Prostate gland (tissue), 2 donors: Measurements from ENCODE around the gene KDM4C.

Experiments used
- POLR2A ChIP-seq: fragments of 450-650 bp; IDR thresholded peaks from one replicate; pipeline ENCODE4 v1.6.1; 2016; ENCODE audit warnings: antibody characterized with exemption, mild to moderate bottlenecking
- TF ChIP-seq, protein P1 (sequence below), 4 experiments: fragments of 200-600 bp in 2 of 4; fragments of 450-650 bp in 2 of 4; sonication (generic) in 2 of 4; IDR thresholded peaks; 1 replicate in 3 of 4; 2 replicates in 1 of 4; pipeline ENCODE4 v1.5.1; 2016 to 2019; ENCODE audit warnings: antibody characterized with exemption in 4 of 4, mild to moderate bottlenecking in 2 of 4, moderate library complexity in 2 of 4

DNA sequence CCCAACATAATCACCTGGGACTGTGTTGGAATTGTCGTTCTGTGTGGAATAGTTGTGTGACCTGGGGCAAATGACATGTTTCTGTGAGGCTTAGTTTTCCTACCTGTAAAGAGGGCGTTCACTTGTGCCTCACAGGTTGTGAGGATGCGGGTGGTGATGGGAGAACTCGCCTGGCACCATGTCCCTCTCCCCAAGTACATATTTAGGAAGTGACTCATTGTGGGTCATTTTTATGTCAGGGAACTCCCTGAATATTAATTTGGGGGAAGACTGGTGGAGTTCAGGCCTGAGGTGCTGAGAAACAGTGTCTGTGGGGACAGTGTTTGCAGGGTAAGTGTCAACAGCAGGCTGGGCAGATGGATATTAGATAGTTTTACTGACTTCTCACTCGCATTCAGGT lies 144.7 kb downstream of the KDM4C start:
- no peak for TF ChIP-seq POLR2A
- TF ChIP-seq, protein P1, sequence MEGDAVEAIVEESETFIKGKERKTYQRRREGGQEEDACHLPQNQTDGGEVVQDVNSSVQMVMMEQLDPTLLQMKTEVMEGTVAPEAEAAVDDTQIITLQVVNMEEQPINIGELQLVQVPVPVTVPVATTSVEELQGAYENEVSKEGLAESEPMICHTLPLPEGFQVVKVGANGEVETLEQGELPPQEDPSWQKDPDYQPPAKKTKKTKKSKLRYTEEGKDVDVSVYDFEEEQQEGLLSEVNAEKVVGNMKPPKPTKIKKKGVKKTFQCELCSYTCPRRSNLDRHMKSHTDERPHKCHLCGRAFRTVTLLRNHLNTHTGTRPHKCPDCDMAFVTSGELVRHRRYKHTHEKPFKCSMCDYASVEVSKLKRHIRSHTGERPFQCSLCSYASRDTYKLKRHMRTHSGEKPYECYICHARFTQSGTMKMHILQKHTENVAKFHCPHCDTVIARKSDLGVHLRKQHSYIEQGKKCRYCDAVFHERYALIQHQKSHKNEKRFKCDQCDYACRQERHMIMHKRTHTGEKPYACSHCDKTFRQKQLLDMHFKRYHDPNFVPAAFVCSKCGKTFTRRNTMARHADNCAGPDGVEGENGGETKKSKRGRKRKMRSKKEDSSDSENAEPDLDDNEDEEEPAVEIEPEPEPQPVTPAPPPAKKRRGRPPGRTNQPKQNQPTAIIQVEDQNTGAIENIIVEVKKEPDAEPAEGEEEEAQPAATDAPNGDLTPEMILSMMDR (IDR thresholded peaks at IDR 0.05) = no peak
